GM23338 (cell line): ENCODE measurements around the gene NPC2. TPM values are rescaled to one million over a fixed set of nuclear protein-coding genes. Genes with fewer than 3 reads are reported as not detected.

ENCODE experiments used
- ATAC-seq: fragments of 200-7000 bp; cut with Tn5 transposase; 3 replicates; pipeline ENCODE4 v1.9.1; 2020
- DNase-seq: peaks from one replicate; pipeline ENCODE4 v3.0.0-alpha.2; 2015; ENCODE audit warnings: low spot score
- H2AFZ ChIP-seq: fragments of 200-600 bp; sonication (generic); 2 replicates; pipeline ENCODE4 v1.8.0; 2016; ENCODE audit warnings: antibody characterized with exemption, mild to moderate bottlenecking, moderate library complexity
- H3F3A ChIP-seq: fragments of 200-600 bp; sonication (generic); replicated peaks from 2 replicates; pipeline ENCODE4 v1.8.0; 2017; ENCODE audit warnings: antibody characterized with exemption, mixed run types, low read depth
- H3K27ac ChIP-seq: fragments of 200-600 bp; sonication (generic); 2 replicates; pipeline ENCODE4 v1.6.1; 2016; ENCODE audit warnings: low read depth
- H3K27me3 ChIP-seq: fragments of 200-600 bp; sonication (generic); 2 replicates; pipeline ENCODE4 v1.8.0; 2016; ENCODE audit warnings: mild to moderate bottlenecking, mixed run types, moderate library complexity; ENCODE audit not compliant: insufficient read depth
- H3K36me3 ChIP-seq: fragments of 200-600 bp; sonication (generic); 2 replicates; pipeline ENCODE4 v1.8.0; 2016; ENCODE audit warnings: mild to moderate bottlenecking; ENCODE audit not compliant: insufficient read depth
- H3K4me1 ChIP-seq: fragments of 200-600 bp; sonication (generic); 2 replicates; pipeline ENCODE4 v1.8.0; 2016; ENCODE audit warnings: mild to moderate bottlenecking, moderate library complexity; ENCODE audit not compliant: insufficient read depth
- H3K4me2 ChIP-seq: fragments of 200-600 bp; sonication (generic); 2 replicates; pipeline ENCODE4 v1.7.1; 2017; ENCODE audit warnings: mixed run types
- H3K4me3 ChIP-seq: fragments of 200-600 bp; sonication (generic); 2 replicates; pipeline ENCODE4 v1.6.1; 2016; ENCODE audit warnings: mixed run types
- H3K79me2 ChIP-seq: fragments of 200-600 bp; sonication (generic); replicated peaks from 2 replicates; pipeline ENCODE4 v1.8.0; 2017; ENCODE audit warnings: mild to moderate bottlenecking; ENCODE audit not compliant: insufficient read depth
- H3K9me2 ChIP-seq: fragments of 200-600 bp; sonication (generic); 2 replicates; pipeline ENCODE4 v1.8.0; 2017; ENCODE audit not compliant: insufficient read depth
- H4K20me1 ChIP-seq: fragments of 200-600 bp; sonication (generic); replicated peaks from 2 replicates; pipeline ENCODE4 v1.8.0; 2017; ENCODE audit warnings: mild to moderate bottlenecking; ENCODE audit not compliant: insufficient read depth
- H3K27ac Mint-ChIP-seq: 2 replicates; pipeline ENCODE4 v1.8.0; 2020; ENCODE audit warnings: inconsistent platforms, mild to moderate bottlenecking, moderate library complexity, mixed read lengths
- H3K27me3 Mint-ChIP-seq: 3 replicates; pipeline ENCODE4 v1.8.0; 2022; ENCODE audit warnings: low read depth, mild to moderate bottlenecking, moderate library complexity, mixed read lengths, inconsistent platforms; ENCODE audit not compliant: insufficient read depth, poor library complexity
- H3K36me3 Mint-ChIP-seq: 3 replicates; pipeline ENCODE4 v1.8.0; 2021; ENCODE audit warnings: low read depth, mild to moderate bottlenecking, inconsistent platforms, moderate library complexity, mixed read lengths
- H3K4me1 Mint-ChIP-seq: 3 replicates; pipeline ENCODE4 v1.8.0; 2020; ENCODE audit warnings: mild to moderate bottlenecking, inconsistent platforms, mixed read lengths
- H3K4me3 Mint-ChIP-seq: 3 replicates; pipeline ENCODE4 v1.8.0; 2021; ENCODE audit warnings: moderate library complexity, mild to moderate bottlenecking, inconsistent platforms, mixed read lengths
- H3K9me3 Mint-ChIP-seq: 3 replicates; pipeline ENCODE4 v1.8.0; 2020; ENCODE audit warnings: moderate library complexity, mild to moderate bottlenecking, inconsistent platforms, mixed read lengths
- EZH2 ChIP-seq: fragments of 200-600 bp; sonication (generic); IDR thresholded peaks from one replicate; pipeline ENCODE4 v1.8.0; 2017; ENCODE audit warnings: antibody characterized with exemption, mild to moderate bottlenecking, low read depth; ENCODE audit not compliant: unreplicated experiment
- REST ChIP-seq: IDR thresholded peaks from one replicate; pipeline ENCODE4 v1.6.1; 2018; ENCODE audit warnings: antibody characterized with exemption; ENCODE audit not compliant: unreplicated experiment
- STAT1 ChIP-seq: IDR thresholded peaks from one replicate; pipeline ENCODE4 v1.6.1; 2016; ENCODE audit warnings: antibody characterized with exemption; ENCODE audit not compliant: unreplicated experiment
- ZNF114 ChIP-seq: fragments of 250-450 bp; sonication (Bioruptor Pico); IDR thresholded peaks from 2 replicates; pipeline ENCODE4 v1.5.0; 2020; ENCODE audit warnings: mild to moderate bottlenecking, moderate library complexity
- polyA plus RNA-seq: library from polyadenylated mRNA; unstranded; fragments of >200 nt; fragmentation: Nextera tagmentation; extraction: Ambion mirVana; gene quantifications from 2 replicates; pipeline ENCODE4 v1.2.1, GENCODE V29; 2016
- total RNA-seq: library from RNA; depleted of rRNA; stranded (reverse); fragments of >200 nt; shearing (Covaris generic); gene quantifications from 2 replicates; pipeline ENCODE4 v1.2.3, GENCODE V29; 2014
- TF ChIP-seq, protein P1 (sequence below): fragments of 250-450 bp; sonication (Bioruptor Pico); IDR thresholded peaks from 2 replicates; pipeline ENCODE4 v1.5.0; 2020; ENCODE audit warnings: mild to moderate bottlenecking, moderate library complexity

NPC2 gene
- total and polyA plus RNA-seq, 2 experiments from 2014 or later, result 287 to 344 TPM

- Histone ChIP-seq H3K27ac (no peak overlapping the region), H3K4me2 (no peak overlapping the region), H3K4me3 (no peak overlapping the region), H3K4me1 (no peaks in the 10 kb centered on the region), H3K79me2 (no peaks in the 10 kb centered on the region), H3K36me3 (no peaks in the 10 kb centered on the region), H3F3A (no peaks in the 10 kb centered on the region), H3K27me3 (no peaks in the 10 kb centered on the region), H4K20me1 (no peaks in the 10 kb centered on the region), H3K9me2 (no peaks in the 10 kb centered on the region; the same call in 1 of the 2 replicates), H2AFZ (no peak overlapping the region)
- Mint-ChIP-seq H3K27ac (no peak overlapping the region), H3K4me1 (peaks cover 20% of the 10 kb centered on the region), H3K36me3 (no peaks in the 10 kb centered on the region), H3K4me3 (no peak overlapping the region), H3K27me3 (peaks cover 8% of the 10 kb centered on the region), H3K9me3 (no peaks in the 10 kb centered on the region)
- DNase-seq (no peak), ATAC-seq (no peak)
- TF ChIP-seq ZNF114, result no peak
- no peak for TF ChIP-seq STAT1
- TF ChIP-seq, protein P1, sequence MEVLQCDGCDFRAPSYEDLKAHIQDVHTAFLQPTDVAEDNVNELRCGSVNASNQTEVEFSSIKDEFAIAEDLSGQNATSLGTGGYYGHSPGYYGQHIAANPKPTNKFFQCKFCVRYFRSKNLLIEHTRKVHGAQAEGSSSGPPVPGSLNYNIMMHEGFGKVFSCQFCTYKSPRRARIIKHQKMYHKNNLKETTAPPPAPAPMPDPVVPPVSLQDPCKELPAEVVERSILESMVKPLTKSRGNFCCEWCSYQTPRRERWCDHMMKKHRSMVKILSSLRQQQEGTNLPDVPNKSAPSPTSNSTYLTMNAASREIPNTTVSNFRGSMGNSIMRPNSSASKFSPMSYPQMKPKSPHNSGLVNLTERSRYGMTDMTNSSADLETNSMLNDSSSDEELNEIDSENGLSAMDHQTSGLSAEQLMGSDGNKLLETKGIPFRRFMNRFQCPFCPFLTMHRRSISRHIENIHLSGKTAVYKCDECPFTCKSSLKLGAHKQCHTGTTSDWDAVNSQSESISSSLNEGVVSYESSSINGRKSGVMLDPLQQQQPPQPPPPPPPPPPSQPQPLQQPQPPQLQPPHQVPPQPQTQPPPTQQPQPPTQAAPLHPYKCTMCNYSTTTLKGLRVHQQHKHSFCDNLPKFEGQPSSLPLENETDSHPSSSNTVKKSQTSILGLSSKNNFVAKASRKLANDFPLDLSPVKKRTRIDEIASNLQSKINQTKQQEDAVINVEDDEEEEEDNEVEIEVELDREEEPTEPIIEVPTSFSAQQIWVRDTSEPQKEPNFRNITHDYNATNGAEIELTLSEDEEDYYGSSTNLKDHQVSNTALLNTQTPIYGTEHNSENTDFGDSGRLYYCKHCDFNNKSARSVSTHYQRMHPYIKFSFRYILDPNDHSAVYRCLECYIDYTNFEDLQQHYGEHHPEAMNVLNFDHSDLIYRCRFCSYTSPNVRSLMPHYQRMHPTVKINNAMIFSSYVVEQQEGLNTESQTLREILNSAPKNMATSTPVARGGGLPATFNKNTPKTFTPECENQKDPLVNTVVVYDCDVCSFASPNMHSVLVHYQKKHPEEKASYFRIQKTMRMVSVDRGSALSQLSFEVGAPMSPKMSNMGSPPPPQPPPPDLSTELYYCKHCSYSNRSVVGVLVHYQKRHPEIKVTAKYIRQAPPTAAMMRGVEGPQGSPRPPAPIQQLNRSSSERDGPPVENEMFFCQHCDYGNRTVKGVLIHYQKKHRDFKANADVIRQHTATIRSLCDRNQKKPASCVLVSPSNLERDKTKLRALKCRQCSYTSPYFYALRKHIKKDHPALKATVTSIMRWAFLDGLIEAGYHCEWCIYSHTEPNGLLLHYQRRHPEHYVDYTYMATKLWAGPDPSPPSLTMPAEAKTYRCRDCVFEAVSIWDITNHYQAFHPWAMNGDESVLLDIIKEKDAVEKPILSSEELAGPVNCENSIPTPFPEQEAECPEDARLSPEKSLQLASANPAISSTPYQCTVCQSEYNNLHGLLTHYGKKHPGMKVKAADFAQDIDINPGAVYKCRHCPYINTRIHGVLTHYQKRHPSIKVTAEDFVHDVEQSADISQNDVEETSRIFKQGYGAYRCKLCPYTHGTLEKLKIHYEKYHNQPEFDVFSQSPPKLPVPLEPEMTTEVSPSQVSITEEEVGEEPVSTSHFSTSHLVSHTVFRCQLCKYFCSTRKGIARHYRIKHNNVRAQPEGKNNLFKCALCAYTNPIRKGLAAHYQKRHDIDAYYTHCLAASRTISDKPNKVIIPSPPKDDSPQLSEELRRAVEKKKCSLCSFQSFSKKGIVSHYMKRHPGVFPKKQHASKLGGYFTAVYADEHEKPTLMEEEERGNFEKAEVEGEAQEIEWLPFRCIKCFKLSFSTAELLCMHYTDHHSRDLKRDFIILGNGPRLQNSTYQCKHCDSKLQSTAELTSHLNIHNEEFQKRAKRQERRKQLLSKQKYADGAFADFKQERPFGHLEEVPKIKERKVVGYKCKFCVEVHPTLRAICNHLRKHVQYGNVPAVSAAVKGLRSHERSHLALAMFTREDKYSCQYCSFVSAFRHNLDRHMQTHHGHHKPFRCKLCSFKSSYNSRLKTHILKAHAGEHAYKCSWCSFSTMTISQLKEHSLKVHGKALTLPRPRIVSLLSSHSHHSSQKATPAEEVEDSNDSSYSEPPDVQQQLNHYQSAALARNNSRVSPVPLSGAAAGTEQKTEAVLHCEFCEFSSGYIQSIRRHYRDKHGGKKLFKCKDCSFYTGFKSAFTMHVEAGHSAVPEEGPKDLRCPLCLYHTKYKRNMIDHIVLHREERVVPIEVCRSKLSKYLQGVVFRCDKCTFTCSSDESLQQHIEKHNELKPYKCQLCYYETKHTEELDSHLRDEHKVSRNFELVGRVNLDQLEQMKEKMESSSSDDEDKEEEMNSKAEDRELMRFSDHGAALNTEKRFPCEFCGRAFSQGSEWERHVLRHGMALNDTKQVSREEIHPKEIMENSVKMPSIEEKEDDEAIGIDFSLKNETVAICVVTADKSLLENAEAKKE (CRISPR knock-in tag), result no peak
- TF ChIP-seq REST, result no peak
- no peak for TF ChIP-seq EZH2
These were observed 24.6 kb upstream of the NPC2 start for GRCh38 chr14:74517731-74518130.
